ENCODE results near the gene CCL11.

The CCL11 gene

DNA sequence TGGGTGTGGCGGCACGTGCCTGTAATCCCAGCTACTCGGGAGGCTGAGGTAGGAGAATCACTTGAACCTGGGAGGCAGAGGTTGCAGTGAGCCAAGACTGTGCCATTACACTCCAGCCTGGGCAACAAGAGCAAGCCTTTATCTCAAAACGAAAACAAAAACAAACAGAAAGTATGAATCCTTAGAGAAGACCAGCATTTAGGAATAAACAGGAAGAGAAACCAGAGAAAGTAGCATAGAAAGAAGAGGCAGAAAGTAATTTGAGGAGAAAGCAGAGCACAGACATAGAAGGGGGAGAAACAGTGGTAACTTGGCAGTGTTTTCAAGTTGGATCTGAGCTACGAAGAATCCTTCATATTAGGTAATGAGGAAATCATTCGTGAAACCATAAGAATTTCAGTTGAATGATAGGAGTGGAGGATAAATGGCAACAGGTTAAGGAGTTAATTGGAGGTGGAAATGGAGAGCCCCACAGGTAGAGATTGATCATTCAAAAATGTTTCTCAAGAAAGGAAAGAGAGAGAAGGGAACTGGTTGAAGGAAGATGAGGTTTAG, 40.1 kb upstream of the CCL11 start:
- no peak for DNase-seq (ENCODE audit: low read depth)
- TF ChIP-seq, protein P1, sequence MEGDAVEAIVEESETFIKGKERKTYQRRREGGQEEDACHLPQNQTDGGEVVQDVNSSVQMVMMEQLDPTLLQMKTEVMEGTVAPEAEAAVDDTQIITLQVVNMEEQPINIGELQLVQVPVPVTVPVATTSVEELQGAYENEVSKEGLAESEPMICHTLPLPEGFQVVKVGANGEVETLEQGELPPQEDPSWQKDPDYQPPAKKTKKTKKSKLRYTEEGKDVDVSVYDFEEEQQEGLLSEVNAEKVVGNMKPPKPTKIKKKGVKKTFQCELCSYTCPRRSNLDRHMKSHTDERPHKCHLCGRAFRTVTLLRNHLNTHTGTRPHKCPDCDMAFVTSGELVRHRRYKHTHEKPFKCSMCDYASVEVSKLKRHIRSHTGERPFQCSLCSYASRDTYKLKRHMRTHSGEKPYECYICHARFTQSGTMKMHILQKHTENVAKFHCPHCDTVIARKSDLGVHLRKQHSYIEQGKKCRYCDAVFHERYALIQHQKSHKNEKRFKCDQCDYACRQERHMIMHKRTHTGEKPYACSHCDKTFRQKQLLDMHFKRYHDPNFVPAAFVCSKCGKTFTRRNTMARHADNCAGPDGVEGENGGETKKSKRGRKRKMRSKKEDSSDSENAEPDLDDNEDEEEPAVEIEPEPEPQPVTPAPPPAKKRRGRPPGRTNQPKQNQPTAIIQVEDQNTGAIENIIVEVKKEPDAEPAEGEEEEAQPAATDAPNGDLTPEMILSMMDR (IDR thresholded peaks at IDR 0.05; ENCODE audit: low read length, missing control alignments) = no peak
- no peak overlapping the region for H3K4me3 ChIP-seq (replicated peaks; ENCODE audit: low read depth, low read length)

DNA sequence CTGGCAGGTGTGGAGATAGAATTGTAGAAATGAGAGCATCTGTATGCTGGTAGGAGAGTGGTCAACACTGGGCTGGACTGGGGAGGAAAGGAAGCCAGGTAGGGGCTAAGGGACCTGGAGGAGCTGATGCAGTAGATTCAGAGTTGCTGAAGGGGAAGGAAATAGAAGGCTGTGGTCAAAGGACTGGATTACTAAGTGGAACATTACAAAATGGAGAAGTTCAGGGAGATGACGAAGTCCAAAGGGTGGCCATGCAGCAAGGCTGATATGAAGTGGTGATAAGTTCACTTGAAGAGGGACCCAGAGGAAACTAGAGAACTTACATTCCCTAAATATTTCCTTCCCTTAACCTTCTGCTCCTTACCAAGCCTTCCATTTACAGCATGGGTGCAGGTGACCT, 39.1 kb upstream of the CCL11 start:
- H3K4me3 ChIP-seq (replicated peaks; ENCODE audit: low read depth, low read length) = no peak overlapping the region
- DNase-seq (ENCODE audit: low read depth) = no peak
- TF ChIP-seq, protein P1 (IDR thresholded peaks at IDR 0.05; ENCODE audit: low read length, missing control alignments) = no peak

DNA sequence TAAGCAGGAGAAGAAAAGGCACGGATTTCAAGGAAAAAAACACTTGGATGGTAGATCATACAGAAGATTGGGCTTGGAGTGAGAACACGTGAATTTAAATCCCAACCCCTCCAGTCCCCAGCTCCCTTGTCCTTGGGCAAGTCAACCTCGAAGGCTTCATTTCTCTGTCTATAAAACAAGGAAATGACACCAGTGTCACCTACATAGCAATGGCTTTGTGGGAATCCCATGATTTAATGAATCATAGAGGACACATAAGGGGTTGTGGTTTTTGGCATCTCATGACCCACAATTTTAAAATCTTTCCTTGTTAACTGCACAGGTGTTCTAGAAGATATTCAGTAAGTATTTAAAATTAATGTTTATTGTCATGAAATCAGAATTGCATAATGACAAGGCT, 38.7 kb upstream of the CCL11 start:
- H3K4me3 ChIP-seq (replicated peaks; ENCODE audit: low read depth, low read length) = no peak overlapping the region
- TF ChIP-seq, protein P1 (IDR thresholded peaks at IDR 0.05; ENCODE audit: low read length, missing control alignments) = no peak
- DNase-seq (ENCODE audit: low read depth) = no peak

DNA sequence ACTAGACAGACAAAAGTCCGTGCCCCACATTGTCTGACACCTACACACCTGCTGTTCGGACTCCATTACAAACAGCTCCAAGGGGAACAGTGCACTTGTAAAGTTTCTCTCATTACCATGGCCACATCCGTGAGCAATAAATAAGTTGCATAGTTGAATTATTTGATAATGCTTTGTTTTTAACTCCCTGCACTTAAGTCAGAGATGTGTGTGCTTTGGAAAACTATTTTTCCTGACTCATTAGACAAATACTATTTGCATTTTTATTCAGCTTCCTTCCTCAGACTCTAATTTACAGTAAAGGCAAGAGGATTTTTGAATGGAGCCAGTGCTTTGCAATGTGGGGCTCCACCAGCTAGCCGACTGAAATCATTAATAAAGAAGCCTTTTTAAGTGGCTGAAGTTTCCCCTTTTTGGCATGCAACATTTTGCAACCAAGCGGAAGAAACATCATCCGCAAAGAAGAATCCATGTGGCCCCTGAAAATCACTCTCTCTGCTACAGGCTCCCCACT, 37.0 kb upstream of the CCL11 start:
- TF ChIP-seq, protein P1 (IDR thresholded peaks at IDR 0.05; ENCODE audit: low read length, missing control alignments) = no peak
- H3K4me3 ChIP-seq (replicated peaks; ENCODE audit: low read depth, low read length) = no peak overlapping the region
- DNase-seq (ENCODE audit: low read depth) = peak; percentile 73

DNA sequence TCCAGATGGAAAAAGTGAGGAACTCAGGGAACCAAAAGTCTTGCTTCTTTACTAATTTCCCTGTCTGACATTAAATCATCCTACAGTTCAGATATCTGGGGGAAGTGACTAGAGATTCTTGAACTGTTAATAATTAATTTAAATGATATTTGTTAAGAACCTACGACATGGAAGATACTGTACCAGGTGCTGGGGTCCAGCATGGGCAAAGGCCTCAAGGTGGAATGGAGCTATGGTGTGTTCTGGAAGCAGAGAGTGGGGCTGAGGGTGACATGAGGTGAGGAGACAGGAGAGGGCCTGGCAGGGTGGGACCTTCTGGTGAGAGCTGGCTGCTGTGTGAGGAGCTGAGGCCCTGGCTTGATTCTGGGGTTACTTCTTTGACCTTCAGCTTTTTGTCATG, 36.5 kb upstream of the CCL11 start:
- TF ChIP-seq, protein P1 (IDR thresholded peaks at IDR 0.05; ENCODE audit: low read length, missing control alignments) = no peak
- H3K4me3 ChIP-seq (replicated peaks; ENCODE audit: low read depth, low read length) = no peak overlapping the region
- DNase-seq (ENCODE audit: low read depth) = no peak

DNA sequence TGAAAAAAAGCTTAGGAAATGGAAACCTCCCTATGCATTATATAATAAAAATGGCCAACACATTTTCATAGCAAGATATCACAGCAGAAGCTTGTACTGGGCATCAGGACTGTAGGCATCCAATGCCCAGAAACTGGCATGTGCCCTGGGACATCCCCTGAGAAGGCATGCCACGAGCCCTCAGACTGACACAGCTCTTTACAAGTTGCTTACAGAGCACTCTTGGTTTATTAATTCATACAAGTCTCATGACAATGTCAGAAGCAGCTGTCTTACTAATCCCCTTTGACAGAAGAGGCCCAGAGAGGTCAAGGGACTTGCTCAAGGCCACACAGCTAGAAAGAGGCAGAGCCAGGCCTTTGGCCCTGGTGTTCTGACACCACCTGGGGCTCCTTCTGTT, 36.1 kb upstream of the CCL11 start:
- TF ChIP-seq, protein P1 (IDR thresholded peaks at IDR 0.05; ENCODE audit: low read length, missing control alignments) = no peak
- DNase-seq (ENCODE audit: low read depth) = no peak
- no peak overlapping the region for H3K4me3 ChIP-seq (replicated peaks; ENCODE audit: low read depth, low read length)

DNA sequence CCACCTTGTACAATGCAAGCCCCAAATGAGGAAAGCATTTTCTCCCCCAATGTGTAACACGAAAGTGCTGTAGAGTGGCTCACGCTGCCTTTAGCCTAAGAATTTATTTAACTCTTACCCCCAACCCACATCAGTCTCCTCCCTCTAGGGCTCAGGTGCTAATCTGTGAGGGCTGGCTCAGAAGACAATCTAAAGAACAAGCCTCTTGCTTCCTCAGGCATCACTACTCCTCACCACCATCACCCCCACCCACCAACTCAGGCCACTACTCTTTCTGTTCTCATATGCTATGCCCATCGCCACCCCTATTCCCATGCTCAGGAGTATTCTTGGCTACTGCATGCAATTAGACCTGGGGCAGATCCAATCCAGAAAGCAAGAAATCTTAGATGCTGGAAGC, 34.4 kb upstream of the CCL11 start:
- no peak for DNase-seq (ENCODE audit: low read depth)
- H3K4me3 ChIP-seq (replicated peaks; ENCODE audit: low read depth, low read length) = no peak overlapping the region
- TF ChIP-seq, protein P1 (IDR thresholded peaks at IDR 0.05; ENCODE audit: low read length, missing control alignments) = no peak
